Heart left ventricle (tissue), 13 donors: Measurements from ENCODE around the gene STON2.

Experiments
- CTCF ChIP-seq, 12 donors: fragments of 200-600 bp; sonication (generic) in 4 of 12; IDR thresholded peaks; one replicate each; pipeline versions ENCODE4 v1.5.0 to v1.8.0; 2018 to 2022; ENCODE audit warnings: antibody characterized with exemption in 12 of 12, mild to moderate bottlenecking in 5 of 12
- POLR2A ChIP-seq, 2 donors: fragments of 450-650 bp; IDR thresholded peaks; one replicate each; pipeline ENCODE4 v1.6.1; 2017; ENCODE audit warnings: antibody characterized with exemption in 2 of 2, mild to moderate bottlenecking in 2 of 2, moderate library complexity in 2 of 2
- donor health status: ischemic (EF 13 %, LVEDD 7.1; RV severe dilation, severe dysfunction).
- donor health status: DM: no; HTN: yes; CAD: no.
- donor health status: DM: no; HTN: no; CAD: no.
- donor health status: ischemic (EF 25% LVEDD 6.9; RV normal size, moderate dysfunction).
- donor health status: ischemic (EF 25% LVEDD 5.7; RV mildly dilated, moderate dysfunction).
- donor health status: ischemic (EF 35%, LVEDD 5.7; RV mildly dilated, moderate dysfunction).
- donor health status: nonischemic (EF 11% LVEDD 7.7; RV severe dilation, severe dysfunction).
- donor health status: DM: yes; HTN: yes; CAD: no.
- donor health status: PGD.
- donor health status: ischemic (EF 29% LVEDD 5.4; RV normal size, mild dysfunction).
- donor health status: nonischemic (EF 23%, LVEDD 6.1; RV moderate dilation, normal function).

GRCh38 chr14:81385419-81385818, 14.7 kb downstream of the STON2 start:
- TF ChIP-seq CTCF (IDR thresholded peaks at IDR 0.05) (no peak), POLR2A (IDR thresholded peaks at IDR 0.05) (no peak)
